Endothelial cell of umbilical vein (primary cell): ENCODE measurements around the gene CDKL5. TPM values are rescaled to one million over a fixed set of nuclear protein-coding genes. Genes with fewer than 3 reads are reported as not detected.

ENCODE experiments used
- BruUV-seq: library from RNA; stranded (reverse); fragments of 400-500 nt; replicated peaks from 2 replicates; lab custom pipeline; 2021; lab: Mats Ljungman, UMichigan
- CTCF ChIA-PET: fragments of 300-600, 350-600 bp; sonication (Branson Sonifier 250); formaldehyde crosslinking; loops from one replicate; lab custom pipeline; 2021; ENCODE audit warnings: antibody characterized with exemption, inconsistent platforms; lab: Charles Lee
- POLR2A ChIA-PET: fragments of 300-600, 350-600 bp; sonication (Branson Sonifier 250); formaldehyde crosslinking; loops from one replicate; lab custom pipeline; 2021; ENCODE audit warnings: antibody characterized with exemption, inconsistent platforms; lab: Charles Lee
- DNase-seq: peaks from one replicate; pipeline ENCODE4 v3.0.0-alpha.2; 2011; ENCODE audit warnings: low read depth, low spot score
- FAIRE-seq: peaks from 2 replicates; lab custom pipeline; 2011; peaks lifted over from hg19 to GRCh38; lab: Jason Lieb, UNC
- H2AFZ ChIP-seq: 2 replicates; pipeline ENCODE4 v1.6.0; 2012; ENCODE audit warnings: low read depth, low read length, control low read depth, inconsistent platforms
- H3K27ac ChIP-seq: 2 replicates; pipeline ENCODE4 v1.5.1; 2011; ENCODE audit warnings: low read depth, mild to moderate bottlenecking, control low read depth, low read length, moderate library complexity; ENCODE audit not compliant: insufficient read depth
- H3K27me3 ChIP-seq, 2 experiments: 2 replicates each; pipeline versions ENCODE4 v1.6.0 to v1.6.1; 2011; ENCODE audit warnings: low read length in 2 of 2, mixed read lengths in 1 of 2; ENCODE audit not compliant: control insufficient read depth in 2 of 2, insufficient read depth in 2 of 2
- H3K36me3 ChIP-seq, 2 experiments: 2 replicates in 1 of 2; 3 replicates in 1 of 2; pipeline ENCODE4 v1.5.1; 2011; ENCODE audit warnings: low read length in 2 of 2, mild to moderate bottlenecking in 1 of 2, moderate library complexity in 1 of 2; ENCODE audit not compliant: control insufficient read depth in 2 of 2, insufficient read depth in 2 of 2; ENCODE audit errors: extremely low read depth in 1 of 2
- H3K4me1 ChIP-seq: 3 replicates; pipeline ENCODE4 v1.5.1; 2011; ENCODE audit warnings: mild to moderate bottlenecking, low read length; ENCODE audit not compliant: control insufficient read depth, insufficient read depth; ENCODE audit errors: extremely low read depth
- H3K4me2 ChIP-seq: 2 replicates; pipeline ENCODE4 v1.6.1; 2011; ENCODE audit warnings: low read length, control low read depth, mixed read lengths; ENCODE audit not compliant: insufficient read depth
- H3K4me3 ChIP-seq, 3 experiments: fragments of 200-600 bp in 1 of 3; sonication (generic), shearing (Covaris generic) in 1 of 3; replicated peaks in 1 of 3; 2 replicates each; pipeline ENCODE4 v1.5.1; 2011 to 2016; ENCODE audit warnings: control low read depth in 3 of 3, low read length in 3 of 3, mild to moderate bottlenecking in 2 of 3, inconsistent platforms in 1 of 3, low read depth in 1 of 3, moderate library complexity in 1 of 3; ENCODE audit not compliant: insufficient read depth in 1 of 3
- H3K79me2 ChIP-seq: 2 replicates; pipeline ENCODE4 v1.6.0; 2012; ENCODE audit warnings: low read length, inconsistent platforms; ENCODE audit not compliant: control insufficient read depth, insufficient read depth
- H3K9ac ChIP-seq: replicated peaks from 2 replicates; pipeline ENCODE3; 2011; ENCODE audit warnings: low read length, control low read depth; ENCODE audit not compliant: insufficient read depth; ENCODE audit errors: extremely low read depth
- H3K9me1 ChIP-seq: replicated peaks from 3 replicates; pipeline ENCODE4 v1.6.0; 2011; ENCODE audit warnings: mild to moderate bottlenecking, low read length; ENCODE audit not compliant: control insufficient read depth, insufficient read depth; ENCODE audit errors: extremely low read depth
- H3K9me3 ChIP-seq: replicated peaks from 2 replicates; pipeline ENCODE4 v1.5.1; 2012; ENCODE audit warnings: low read length, inconsistent platforms; ENCODE audit not compliant: control insufficient read depth, insufficient read depth
- H4K20me1 ChIP-seq: replicated peaks from 2 replicates; pipeline ENCODE3; 2011; ENCODE audit warnings: mild to moderate bottlenecking, low read length; ENCODE audit not compliant: control insufficient read depth, insufficient read depth; ENCODE audit errors: extremely low read depth
- CTCF ChIP-seq, 2 donors: IDR thresholded peaks; 1 replicate in 1 of 2; 2 replicates in 1 of 2; pipeline ENCODE4 v1.5.1; 2011; ENCODE audit warnings: low read length in 2 of 2, mild to moderate bottlenecking in 2 of 2, moderate library complexity in 2 of 2, control low read depth in 1 of 2, inconsistent platforms in 1 of 2, low read depth in 1 of 2; ENCODE audit not compliant: insufficient read depth in 1 of 2; ENCODE audit errors: extremely low read depth in 1 of 2
- EZH2 ChIP-seq: IDR thresholded peaks from 2 replicates; pipeline ENCODE4 v1.6.1; 2012; ENCODE audit warnings: borderline replicate concordance, low read depth, mild to moderate bottlenecking, moderate library complexity, low read length, inconsistent platforms; ENCODE audit not compliant: severe bottlenecking
- FOS ChIP-seq: IDR thresholded peaks from 2 replicates; pipeline ENCODE4 v1.6.1; 2011; ENCODE audit warnings: mild to moderate bottlenecking, low read length, moderate library complexity, borderline replicate concordance; ENCODE audit not compliant: insufficient read depth
- GATA2 ChIP-seq: IDR thresholded peaks from 2 replicates; pipeline ENCODE4 v1.7.0; 2011; ENCODE audit warnings: low read depth, mild to moderate bottlenecking, moderate library complexity, mixed read lengths, low read length; ENCODE audit not compliant: insufficient read length, insufficient read depth
- JUN ChIP-seq: IDR thresholded peaks from 2 replicates; pipeline ENCODE4 v1.6.1; 2011; ENCODE audit warnings: borderline replicate concordance, low read depth; ENCODE audit not compliant: insufficient read length, insufficient read depth
- MAX ChIP-seq: IDR thresholded peaks from 2 replicates; pipeline ENCODE4 v1.6.1; 2011; ENCODE audit not compliant: insufficient read depth, insufficient read length
- MYC ChIP-seq: IDR thresholded peaks from one replicate; pipeline ENCODE4 v1.6.1; 2011; ENCODE audit warnings: mild to moderate bottlenecking, low read depth, low read length
- POLR2A ChIP-seq: IDR thresholded peaks from 2 replicates; pipeline ENCODE4 v1.6.1; 2012; ENCODE audit warnings: low read depth, mild to moderate bottlenecking, control low read depth, low read length
- POLR2AphosphoS5 ChIP-seq: IDR thresholded peaks from 2 replicates; pipeline ENCODE4 v1.6.1; 2012; ENCODE audit warnings: low read depth, mild to moderate bottlenecking, control low read depth, low read length, moderate library complexity; ENCODE audit not compliant: insufficient read depth
- dilution Hi-C: fragments of 300-500 bp; cut with MboI; formaldehyde crosslinking; loops from one replicate; pipeline ENCODE4 v1.15.0; 2019; ENCODE audit warnings: low sequenced_read_pairs; ENCODE audit not compliant: extremely low pct_ligation_motif_present
- intact Hi-C: fragments of 100-400 bp; cut with micrococcal nuclease; formaldehyde crosslinking; loops from one replicate; pipeline ENCODE4 v1.10.0; 2022
- polyA plus RNA-seq, 4 experiments: library from polyadenylated mRNA; depleted of rRNA in 3 of 4; stranded (reverse) in 3 of 4; unstranded in 1 of 4; fragments of >200 nt; gene quantifications; 2 replicates each; pipeline versions ENCODE4 v1.2.1 to v1.2.3, GENCODE V29; 2011 to 2012; ENCODE audit warnings: missing spikeins in 1 of 4
- total RNA-seq: library from RNA; stranded (reverse); gene quantifications from 2 replicates; pipeline ENCODE4 v1.2.3, GENCODE V29; 2021

CDKL5 gene
- total and polyA plus RNA-seq, 2 donors (not counting 3 experiments of a cell fraction or from before 2014, with no cell fraction given), result 1.5 to 4.3 TPM

- Histone ChIP-seq H2AFZ (no peak overlapping the region), H3K4me3 (no peak overlapping the region), H4K20me1 (no peaks in the 10 kb centered on the region), H3K27ac (no peak overlapping the region), H3K4me1 (no peaks in the 10 kb centered on the region), H3K27me3 (no peaks in the 10 kb centered on the region), H3K9ac (no peak overlapping the region), H3K9me3 (no peaks in the 10 kb centered on the region), H3K4me2 (no peak overlapping the region), H3K79me2 (no peaks in the 10 kb centered on the region), H3K9me1 (no peaks in the 10 kb centered on the region), H3K36me3 (no peaks in the 10 kb centered on the region)
- intact Hi-C loops (no loop called here), dilution Hi-C loops (no loop called here)
- POLR2A ChIA-PET, result no interaction called here
- CTCF ChIA-PET, result no interaction called here
- no peak for TF ChIP-seq GATA2
- TF ChIP-seq MYC, result no peak
- TF ChIP-seq CTCF (IDR thresholded peaks at IDR 0.05; ENCODE audit: extremely low read depth in 1 of 2, insufficient read depth in 1 of 2, low read depth in 1 of 2, low read length in 2 of 2), result no peak
- TF ChIP-seq POLR2AphosphoS5, result no peak
- no peak for TF ChIP-seq MAX
- no peak for TF ChIP-seq JUN
- no peak for TF ChIP-seq POLR2A
- no peak for TF ChIP-seq FOS
- TF ChIP-seq EZH2, result no peak
- no TSS peak for BruUV-seq
- DNase-seq (no peak), FAIRE-seq (no peak)
Observed at GRCh38 chrX:18643243-18643642, 217.8 kb downstream of the CDKL5 start.
